ENCODE measurements around the gene PLEKHA6.
"Not testable (repeated sequence)": the region's sequence is repeated elsewhere in the genome, so short reads cannot be mapped to it uniquely, and the experiment has no call there.

The PLEKHA6 gene

GRCh38 chr1:204241050-204241449, 118.7 kb downstream of the PLEKHA6 start:
- DNase-seq (ENCODE audit: low spot score) = no peak

GRCh38 chr1:204240233-204240632, 119.5 kb downstream of the PLEKHA6 start:
- DNase-seq (ENCODE audit: low spot score) = no peak

- DNase-seq (ENCODE audit: low spot score) = not testable (repeated sequence)
Measured at GRCh38 chr1:204239401-204239800, 120.3 kb downstream of the PLEKHA6 start.

GRCh38 chr1:204238520-204238919, 121.2 kb downstream of the PLEKHA6 start:
- DNase-seq (ENCODE audit: low spot score) = not testable (repeated sequence)

- not testable (repeated sequence) for DNase-seq (ENCODE audit: low spot score)
Measured at GRCh38 chr1:204237515-204237914, 122.2 kb downstream of the PLEKHA6 start.

- DNase-seq (ENCODE audit: low spot score) = no peak
Measured at GRCh38 chr1:204232526-204232925, 127.2 kb downstream of the PLEKHA6 start.

- DNase-seq (ENCODE audit: low spot score) = no peak
Measured at GRCh38 chr1:204230211-204230610, 129.5 kb downstream of the PLEKHA6 start.

- DNase-seq (ENCODE audit: low spot score) = peak; percentile 14
Measured at GRCh38 chr1:204228896-204229295, 130.8 kb downstream of the PLEKHA6 start.

GRCh38 chr1:204227996-204228785, 131.5 kb downstream of the PLEKHA6 start:
- DNase-seq (ENCODE audit: low spot score) = peak; percentile 30

GRCh38 chr1:204227351-204227750, 132.4 kb downstream of the PLEKHA6 start:
- DNase-seq (ENCODE audit: low spot score) = no peak

GRCh38 chr1:204225841-204226735, 133.6 kb downstream of the PLEKHA6 start:
- DNase-seq (ENCODE audit: low spot score) = peak; percentile 27

- peak; percentile 8 for DNase-seq (ENCODE audit: low spot score)
Measured at GRCh38 chr1:204224655-204225054, 135.1 kb downstream of the PLEKHA6 start.

GRCh38 chr1:204223129-204223860, 136.4 kb downstream of the PLEKHA6 start:
- peak; percentile 26 for DNase-seq (ENCODE audit: low spot score)

GRCh38 chr1:204222764-204223055, 137.0 kb downstream of the PLEKHA6 start:
- peak; percentile 9 for DNase-seq (ENCODE audit: low spot score)

GRCh38 chr1:204222006-204222763, 137.5 kb downstream of the PLEKHA6 start:
- peak; percentile 18 for DNase-seq (ENCODE audit: low spot score)

GRCh38 chr1:204221271-204221670, 138.5 kb downstream of the PLEKHA6 start:
- DNase-seq (ENCODE audit: low spot score) = peak; percentile 22

GRCh38 chr1:204219971-204220616, 139.6 kb downstream of the PLEKHA6 start:
- peak; percentile 18 for DNase-seq (ENCODE audit: low spot score)

GRCh38 chr1:204218552-204218951, 141.2 kb downstream of the PLEKHA6 start:
- DNase-seq (ENCODE audit: low spot score) = peak; percentile 8

- DNase-seq (ENCODE audit: low spot score) = no peak
Measured at GRCh38 chr1:204217648-204218000, 142.1 kb downstream of the PLEKHA6 start.

- DNase-seq (ENCODE audit: low spot score) = peak; percentile 13
Measured at GRCh38 chr1:204216880-204217647, 142.7 kb downstream of the PLEKHA6 start.

Measured in D341Med (cell line).